WTC11 (cell line): ENCODE data around the gene TBX4.

ENCODE experiments used
- MAX ChIP-seq: sonication (generic); formaldehyde crosslinking; IDR thresholded peaks from 2 replicates; pipeline ENCODE4 v1.8.0; 2022; ENCODE audit warnings: mild to moderate bottlenecking, missing genetic modification reagents
- PRDM15 ChIP-seq: sonication (generic); formaldehyde crosslinking; IDR thresholded peaks from 2 replicates; pipeline ENCODE4 v1.8.0; 2022; ENCODE audit warnings: missing genetic modification reagents
- TF ChIP-seq, protein P1 (sequence below): fragments of 200-600 bp; IDR thresholded peaks from 2 replicates; pipeline ENCODE4 v1.8.0; 2022; ENCODE audit warnings: antibody characterized with exemption
- TF ChIP-seq, protein P2 (sequence below): sonication (generic); formaldehyde crosslinking; IDR thresholded peaks from 2 replicates; pipeline ENCODE4 v1.8.1; 2023; ENCODE audit warnings: mild to moderate bottlenecking, missing genetic modification reagents

DNA sequence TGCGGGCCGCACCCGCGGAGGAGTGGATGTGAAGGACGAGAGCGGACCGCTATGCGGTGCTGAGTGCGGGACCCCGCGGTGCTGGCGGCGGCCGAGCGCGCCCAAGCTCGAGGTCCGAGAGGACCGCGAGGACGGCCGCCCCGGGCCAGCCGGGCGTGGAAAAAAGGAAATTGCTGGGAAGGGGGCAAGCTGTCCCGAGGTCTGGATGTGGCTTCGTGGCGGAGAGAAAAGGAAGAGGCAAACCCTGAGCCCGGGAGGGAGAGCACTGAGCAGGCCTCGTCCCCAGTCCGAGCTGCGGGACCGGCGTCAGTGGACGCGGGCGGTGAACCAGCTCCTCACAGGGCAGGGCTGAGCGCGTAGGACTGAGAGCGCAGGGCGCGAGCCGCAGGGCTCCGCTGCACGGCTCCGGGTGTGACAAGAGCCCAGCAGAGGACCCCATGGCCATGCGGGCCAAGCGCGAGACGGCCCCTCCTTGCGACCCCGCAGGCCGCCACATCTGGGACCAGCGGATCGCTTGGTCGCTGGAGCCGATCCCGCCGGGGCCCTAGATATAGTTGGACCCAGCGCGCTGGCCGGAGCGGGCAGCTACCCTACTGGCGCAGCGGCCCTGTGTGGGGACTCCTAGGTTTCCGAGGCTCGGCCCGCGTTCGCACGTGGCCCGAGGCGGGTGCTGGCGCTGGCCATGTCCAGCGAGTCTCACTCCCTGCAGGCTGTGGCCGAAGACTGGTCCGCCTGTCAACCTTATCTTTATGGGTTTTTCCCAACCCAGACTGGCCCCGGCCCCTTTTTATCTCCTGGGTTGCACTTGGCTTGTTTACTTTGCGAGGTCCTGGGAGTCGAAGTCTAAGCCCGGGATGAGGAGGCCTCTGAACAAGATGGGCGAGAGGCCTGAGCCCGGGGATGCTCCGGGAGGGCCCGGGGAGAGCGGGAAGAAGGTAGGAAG lies 2.4 kb downstream of the TBX4 start:
- TF ChIP-seq, protein P1, sequence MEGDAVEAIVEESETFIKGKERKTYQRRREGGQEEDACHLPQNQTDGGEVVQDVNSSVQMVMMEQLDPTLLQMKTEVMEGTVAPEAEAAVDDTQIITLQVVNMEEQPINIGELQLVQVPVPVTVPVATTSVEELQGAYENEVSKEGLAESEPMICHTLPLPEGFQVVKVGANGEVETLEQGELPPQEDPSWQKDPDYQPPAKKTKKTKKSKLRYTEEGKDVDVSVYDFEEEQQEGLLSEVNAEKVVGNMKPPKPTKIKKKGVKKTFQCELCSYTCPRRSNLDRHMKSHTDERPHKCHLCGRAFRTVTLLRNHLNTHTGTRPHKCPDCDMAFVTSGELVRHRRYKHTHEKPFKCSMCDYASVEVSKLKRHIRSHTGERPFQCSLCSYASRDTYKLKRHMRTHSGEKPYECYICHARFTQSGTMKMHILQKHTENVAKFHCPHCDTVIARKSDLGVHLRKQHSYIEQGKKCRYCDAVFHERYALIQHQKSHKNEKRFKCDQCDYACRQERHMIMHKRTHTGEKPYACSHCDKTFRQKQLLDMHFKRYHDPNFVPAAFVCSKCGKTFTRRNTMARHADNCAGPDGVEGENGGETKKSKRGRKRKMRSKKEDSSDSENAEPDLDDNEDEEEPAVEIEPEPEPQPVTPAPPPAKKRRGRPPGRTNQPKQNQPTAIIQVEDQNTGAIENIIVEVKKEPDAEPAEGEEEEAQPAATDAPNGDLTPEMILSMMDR, result no peak
- TF ChIP-seq MAX (CRISPR knock-in tag), result no peak
- TF ChIP-seq, protein P2, sequence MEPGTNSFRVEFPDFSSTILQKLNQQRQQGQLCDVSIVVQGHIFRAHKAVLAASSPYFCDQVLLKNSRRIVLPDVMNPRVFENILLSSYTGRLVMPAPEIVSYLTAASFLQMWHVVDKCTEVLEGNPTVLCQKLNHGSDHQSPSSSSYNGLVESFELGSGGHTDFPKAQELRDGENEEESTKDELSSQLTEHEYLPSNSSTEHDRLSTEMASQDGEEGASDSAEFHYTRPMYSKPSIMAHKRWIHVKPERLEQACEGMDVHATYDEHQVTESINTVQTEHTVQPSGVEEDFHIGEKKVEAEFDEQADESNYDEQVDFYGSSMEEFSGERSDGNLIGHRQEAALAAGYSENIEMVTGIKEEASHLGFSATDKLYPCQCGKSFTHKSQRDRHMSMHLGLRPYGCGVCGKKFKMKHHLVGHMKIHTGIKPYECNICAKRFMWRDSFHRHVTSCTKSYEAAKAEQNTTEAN (CRISPR knock-in tag), result no peak
- TF ChIP-seq PRDM15 (CRISPR knock-in tag), result no peak
